Stimulated activated CD4-positive, alpha-beta T cell treated with anti-CD3 and anti-CD28 coated beads, Interleukin-12 subunit alpha, Interleukin-12 subunit beta, amount 100 ng/mL, for 48 hours (primary cell): ENCODE measurements around the gene SFR1.
"Not testable (repeated sequence)": the region's sequence is repeated elsewhere in the genome, so short reads cannot be mapped to it uniquely, and the experiment has no call there.

Experiments used
- DNase-seq, 3 donors: peaks; one replicate each; pipeline ENCODE4 v3.0.0-alpha.2; 2020; ENCODE audit warnings: low read depth in 2 of 3, low spot score in 1 of 3

SFR1 gene

DNA sequence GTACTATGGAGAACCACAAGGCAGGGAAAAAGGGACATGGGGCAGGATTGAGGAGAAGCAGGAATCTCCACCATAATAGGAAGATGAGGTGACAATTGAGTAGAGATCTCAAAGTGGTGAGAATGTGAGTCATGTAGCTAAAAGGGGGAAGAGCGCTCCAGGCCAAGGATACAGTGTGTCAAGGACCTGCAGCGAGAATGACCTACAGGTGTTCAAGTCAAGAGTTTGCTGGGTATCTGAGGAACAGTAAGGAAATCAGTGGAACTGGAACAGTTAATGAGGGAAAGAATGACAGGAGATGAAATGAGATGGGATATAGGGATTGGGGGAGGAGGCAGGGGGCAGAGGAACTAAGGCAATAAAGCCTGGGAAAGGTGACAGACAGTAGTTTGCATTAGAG lies 33.6 kb downstream of the SFR1 start:
- no peak for DNase-seq

DNA sequence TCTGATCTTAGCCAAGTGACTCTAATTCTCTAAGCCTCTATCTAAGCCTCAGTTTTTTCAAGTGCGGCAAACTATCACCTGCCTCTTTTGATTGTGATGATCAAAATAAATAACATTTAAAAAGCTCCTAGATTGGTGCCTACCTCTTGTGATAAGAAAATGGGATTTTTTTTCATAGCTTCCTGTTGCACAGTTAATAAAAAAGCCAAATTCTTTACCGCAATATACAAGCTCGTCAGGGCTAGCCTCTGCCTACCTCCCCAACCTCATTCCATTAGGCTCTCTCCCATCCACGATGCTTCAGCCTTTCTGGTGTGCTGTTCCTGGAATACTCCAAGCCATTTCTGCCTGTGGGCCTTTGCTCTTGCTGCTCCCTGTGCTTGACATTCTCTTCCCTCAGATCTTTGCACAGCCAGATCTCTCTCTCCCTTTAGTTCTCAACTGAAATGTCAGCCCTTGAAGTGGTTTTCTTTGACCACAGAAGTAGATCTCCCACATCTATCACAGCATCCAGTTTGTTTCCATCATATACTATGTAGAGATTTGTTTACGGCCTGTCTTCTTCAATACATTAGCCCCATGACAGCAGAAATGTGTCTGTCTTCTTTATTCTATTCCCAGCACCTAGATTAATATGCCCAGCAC lies 48.8 kb downstream of the SFR1 start:
- DNase-seq, result no peak

DNA sequence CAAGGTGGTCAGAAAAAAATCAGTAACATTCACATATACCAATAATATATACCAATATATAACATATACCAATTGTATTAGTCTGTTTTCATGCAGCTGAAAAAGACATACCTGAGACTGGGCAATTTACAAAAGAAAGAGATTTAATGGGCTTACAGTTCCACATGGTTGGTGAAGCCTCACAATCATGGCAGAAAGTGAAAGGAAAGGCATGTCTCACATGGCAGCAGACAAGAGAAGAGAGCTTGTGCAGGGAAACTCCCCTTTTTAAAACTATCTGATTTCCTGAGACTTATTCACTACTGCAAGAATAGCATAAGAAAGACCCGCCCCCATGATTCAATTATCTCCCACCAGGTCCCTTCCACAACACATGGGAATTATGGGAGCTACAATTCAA lies 52.2 kb downstream of the SFR1 start:
- not testable (repeated sequence) for DNase-seq
